NCI-H2107 (cell line): Measurements from ENCODE around the gene ATF4.
"Not testable (repeated sequence)": the region's sequence is repeated elsewhere in the genome, so short reads cannot be mapped to it uniquely, and the experiment has no call there.

Experiments used
- DNase-seq: peaks from one replicate; lab custom pipeline; 2025; lab: John Stamatoyannopoulos, UW

Gene ATF4

DNA sequence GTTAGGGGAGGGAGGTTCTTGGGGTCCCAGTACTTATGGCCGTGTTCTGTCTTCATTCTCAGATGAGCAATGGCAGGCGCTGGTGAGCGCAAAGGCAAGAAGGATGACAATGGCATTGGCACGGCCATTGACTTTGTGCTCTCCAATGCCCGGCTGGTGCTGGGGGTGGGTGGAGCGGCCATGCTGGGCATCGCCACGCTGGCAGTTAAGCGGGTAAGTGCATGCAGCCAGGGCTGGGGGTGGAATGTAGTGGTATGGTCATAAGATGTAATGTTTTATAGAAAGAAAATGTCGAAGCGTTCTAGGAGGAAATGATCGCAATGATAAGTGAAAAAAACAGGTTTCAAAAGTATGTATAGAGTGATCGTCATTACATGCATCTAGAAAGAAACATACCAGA, 9.1 kb upstream of the ATF4 start:
- no peak for DNase-seq

DNA sequence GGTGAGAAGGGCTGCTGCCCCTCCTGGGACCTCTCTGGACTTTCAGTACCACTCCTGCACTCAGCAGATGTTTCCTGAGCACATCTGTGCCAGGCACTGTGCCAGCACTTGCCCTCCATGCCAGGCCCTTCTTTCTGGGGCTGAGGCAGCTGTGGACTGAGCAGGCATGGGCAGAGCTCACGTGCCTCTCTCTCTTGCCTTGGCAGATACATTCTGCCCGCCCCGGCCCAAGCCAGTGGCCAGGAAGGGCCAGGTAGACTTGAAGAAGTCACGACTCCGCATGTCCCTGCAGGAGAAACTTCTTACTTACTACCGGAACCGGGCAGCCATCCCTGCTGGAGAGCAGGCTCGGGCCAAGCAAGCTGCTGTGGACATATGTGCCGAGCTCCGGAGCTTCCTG, 8.3 kb upstream of the ATF4 start:
- DNase-seq, result no peak

DNA sequence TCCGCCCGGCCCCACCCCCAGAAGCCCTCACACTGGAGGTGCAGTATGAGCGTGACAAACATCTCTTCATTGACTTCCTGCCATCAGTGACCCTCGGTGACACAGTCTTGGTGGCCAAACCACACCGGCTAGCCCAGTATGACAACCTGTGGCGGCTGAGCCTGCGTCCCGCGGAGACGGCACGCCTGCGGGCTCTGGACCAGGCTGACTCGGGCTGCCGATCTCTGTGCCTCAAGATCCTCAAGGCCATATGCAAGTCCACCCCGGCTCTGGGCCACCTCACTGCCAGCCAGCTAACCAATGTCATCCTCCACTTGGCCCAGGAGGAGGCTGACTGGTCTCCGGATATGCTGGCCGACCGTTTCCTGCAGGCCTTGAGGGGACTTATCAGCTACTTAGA, 6.6 kb upstream of the ATF4 start:
- DNase-seq, result no peak

DNA sequence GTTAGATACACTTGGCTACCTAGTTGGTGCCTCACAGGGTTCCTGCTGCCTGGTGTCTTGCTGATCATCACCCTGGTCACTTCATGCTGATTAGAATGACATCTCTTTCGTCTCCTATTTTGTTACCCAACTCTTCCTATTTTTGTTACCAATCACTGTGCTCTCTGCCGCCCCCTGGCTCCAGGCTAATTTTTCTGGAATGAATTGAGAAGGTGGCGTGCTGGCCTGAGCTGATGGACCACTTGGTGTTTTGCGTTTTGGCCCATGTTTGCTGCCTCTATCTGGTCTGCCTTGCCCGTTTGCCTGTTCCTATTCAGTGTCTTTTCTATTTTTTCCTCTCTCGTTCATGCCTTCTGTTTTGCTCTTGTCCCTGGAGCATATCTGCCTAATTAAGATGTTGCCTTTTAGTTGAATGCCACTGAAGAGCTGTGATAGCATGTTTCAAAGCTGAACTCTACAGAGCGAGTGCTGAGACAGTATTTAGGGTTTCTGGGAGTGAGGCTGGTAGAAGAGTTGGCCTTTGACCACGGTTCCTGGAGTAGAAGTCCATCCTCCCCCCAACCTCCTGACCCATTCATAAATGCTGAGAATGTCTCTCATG, 5.9 kb upstream of the ATF4 start:
- DNase-seq, result no peak

DNA sequence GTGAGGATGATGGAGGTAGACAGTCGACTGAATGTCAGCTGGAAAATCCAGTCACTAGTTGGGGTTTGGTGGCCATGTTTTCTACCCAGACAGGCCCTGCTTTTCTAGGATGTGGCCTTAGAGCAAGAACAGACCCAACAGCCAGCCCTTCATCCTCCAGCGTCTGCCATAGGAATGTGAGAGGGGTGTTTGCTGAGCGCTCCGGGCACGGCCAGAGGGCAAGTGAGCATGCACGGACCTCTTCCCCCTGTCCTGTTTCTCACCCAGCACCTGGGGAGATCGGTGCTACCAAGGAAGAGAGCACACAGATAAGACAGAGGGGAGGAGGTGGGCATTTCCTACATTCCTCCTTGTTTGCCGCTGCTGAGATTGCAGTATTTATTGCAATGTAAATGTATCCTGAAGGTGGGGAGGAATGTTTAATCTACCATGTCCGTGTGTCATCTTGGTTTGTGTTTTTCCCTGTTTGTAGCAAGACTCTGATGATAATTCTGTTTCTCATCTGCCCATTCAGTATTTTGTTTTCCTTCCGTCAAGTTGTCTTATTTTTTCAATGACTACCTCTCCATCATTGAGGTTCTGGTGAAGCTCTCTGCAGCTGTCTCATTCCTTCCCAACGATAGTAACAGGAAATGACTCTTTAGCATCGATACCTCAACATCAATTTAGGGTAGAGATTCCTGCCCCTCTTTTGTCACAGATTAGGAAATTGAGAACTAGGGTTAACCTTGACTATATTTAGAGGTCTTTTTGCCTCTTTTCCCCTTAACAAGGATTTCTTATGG, 4.9 kb upstream of the ATF4 start:
- DNase-seq, result no peak

DNA sequence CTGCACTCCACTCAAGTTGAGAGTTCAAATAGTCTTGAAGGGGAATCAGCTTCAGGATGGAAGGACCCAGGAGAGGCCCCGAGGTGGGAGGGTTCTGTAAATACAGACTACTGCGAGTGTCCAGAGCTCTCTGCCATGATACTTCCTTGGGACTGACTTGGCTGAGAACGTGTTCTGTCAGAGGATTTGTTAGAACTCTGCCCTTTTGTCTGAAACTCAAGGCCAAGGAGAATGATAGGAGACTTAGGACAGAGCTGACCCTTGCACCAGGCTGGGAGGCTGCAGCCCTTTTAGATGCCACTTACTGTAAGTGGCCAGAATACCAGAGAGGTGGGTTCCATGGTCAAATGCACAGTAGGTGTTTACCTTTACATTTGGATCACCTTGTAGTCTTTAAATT, 2.9 kb upstream of the ATF4 start:
- no peak for DNase-seq

DNA sequence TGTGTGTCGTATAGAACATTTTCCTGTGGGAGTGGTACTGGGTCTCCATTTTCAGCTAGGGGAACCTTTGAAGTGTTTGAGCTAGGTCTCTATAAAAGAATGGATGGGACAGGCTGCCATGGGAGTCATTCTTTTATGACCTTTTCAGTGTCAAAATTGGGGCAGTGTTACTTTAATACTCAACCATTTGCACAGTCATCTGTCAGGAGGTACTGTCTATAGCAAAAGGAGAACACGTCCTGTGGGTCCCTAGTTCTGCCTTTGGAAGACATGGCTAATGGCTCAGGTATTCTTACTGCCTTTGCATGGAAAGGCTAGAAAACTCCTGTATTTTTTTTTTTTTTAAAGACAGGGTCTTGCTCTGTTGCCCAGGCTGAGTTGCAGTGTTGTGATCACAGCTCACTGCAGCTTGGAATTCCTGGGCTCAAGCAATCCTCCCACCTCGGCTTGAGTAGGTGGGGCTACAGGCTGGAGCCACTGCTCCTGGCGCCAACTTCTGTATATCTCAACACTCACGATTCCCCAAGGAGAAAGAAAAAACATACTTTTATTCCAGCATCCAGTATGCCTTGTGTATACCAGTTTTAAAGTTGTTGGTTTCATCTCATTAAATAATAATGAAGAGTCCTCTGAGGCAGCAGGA, 2.1 kb upstream of the ATF4 start:
- no peak for DNase-seq

DNA sequence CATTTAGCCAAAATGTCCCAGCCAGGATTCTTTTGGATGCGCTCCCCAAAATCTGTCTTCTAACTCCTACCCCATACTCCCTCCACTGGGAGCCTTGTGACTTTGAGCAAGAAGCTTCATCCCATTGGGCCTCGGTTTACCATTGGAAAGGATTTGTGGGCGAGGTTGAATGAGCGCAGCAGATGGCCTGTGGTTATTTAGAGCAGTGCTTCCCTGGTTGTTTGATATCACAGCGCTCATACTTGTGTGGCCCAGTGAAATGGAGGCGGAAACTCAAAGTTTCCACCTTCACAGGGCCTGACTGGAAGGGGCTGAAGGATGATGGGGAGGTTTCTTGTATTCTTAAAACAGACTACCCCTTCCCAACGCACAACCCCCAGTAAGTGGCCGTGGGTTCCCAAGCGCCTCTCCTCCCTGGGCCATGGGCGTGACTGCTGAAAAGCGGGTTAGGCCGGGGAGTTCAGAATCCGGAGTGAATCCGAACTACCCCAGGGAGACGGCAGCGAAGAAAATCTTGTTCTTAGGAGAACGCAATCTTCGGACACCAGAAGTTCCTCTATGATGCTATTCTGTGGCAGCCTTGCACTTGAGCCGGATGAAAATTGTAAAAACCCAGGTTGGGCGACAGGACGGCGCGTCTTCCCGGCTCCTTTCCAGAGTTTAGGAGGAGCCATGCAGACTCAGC, 1.2 kb upstream of the ATF4 start:
- no peak for DNase-seq

DNA sequence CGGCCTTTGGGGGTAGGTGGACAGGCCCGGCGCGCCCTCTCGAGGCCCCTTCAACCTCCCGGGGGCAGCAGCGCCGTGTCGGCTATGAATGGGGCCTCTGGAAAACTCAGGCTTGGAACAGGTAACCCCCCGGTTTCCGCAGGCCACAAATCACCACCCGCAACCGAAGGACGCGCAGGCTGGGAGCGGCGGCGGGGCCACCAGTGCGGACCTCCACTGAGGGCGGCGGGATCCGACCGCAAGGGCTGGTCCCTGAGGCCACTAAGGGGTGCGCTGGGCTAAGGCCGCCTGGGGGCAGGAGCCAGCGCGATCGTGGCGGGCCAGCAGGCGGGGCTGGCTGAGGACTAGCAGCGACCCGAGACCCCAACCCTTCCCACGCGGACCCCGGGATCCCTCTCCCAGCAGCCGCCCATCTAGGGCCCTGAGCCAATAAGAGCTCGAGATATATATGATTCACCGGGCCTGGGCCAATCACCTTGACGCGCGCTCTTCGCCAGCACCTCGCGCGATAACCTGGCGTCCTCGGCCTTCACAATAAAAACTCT, 609 bp upstream of the ATF4 start:
- peak; percentile 83 for DNase-seq

DNA sequence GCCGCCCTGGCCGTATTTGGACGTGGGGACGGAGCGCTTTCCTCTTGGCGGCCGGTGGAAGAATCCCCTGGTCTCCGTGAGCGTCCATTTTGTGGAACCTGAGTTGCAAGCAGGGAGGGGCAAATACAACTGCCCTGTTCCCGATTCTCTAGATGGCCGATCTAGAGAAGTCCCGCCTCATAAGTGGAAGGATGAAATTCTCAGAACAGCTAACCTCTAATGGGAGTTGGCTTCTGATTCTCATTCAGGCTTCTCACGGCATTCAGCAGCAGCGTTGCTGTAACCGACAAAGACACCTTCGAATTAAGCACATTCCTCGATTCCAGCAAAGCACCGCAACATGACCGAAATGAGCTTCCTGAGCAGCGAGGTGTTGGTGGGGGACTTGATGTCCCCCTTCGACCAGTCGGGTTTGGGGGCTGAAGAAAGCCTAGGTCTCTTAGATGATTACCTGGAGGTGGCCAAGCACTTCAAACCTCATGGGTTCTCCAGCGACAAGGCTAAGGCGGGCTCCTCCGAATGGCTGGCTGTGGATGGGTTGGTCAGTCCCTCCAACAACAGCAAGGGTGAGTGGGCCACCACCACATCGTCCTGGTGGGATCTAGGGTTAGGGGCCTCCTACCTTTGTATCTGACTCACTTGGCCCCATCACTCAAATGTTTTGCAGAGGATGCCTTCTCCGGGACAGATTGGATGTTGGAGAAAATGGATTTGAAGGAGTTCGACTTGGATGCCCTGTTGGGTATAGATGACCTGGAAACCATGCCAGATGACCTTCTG, 934 bp downstream of the ATF4 start:
- not testable (repeated sequence) for DNase-seq

DNA sequence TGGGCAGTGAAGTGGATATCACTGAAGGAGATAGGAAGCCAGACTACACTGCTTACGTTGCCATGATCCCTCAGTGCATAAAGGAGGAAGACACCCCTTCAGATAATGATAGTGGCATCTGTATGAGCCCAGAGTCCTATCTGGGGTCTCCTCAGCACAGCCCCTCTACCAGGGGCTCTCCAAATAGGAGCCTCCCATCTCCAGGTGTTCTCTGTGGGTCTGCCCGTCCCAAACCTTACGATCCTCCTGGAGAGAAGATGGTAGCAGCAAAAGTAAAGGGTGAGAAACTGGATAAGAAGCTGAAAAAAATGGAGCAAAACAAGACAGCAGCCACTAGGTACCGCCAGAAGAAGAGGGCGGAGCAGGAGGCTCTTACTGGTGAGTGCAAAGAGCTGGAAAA, 1.7 kb downstream of the ATF4 start:
- not testable (repeated sequence) for DNase-seq

DNA sequence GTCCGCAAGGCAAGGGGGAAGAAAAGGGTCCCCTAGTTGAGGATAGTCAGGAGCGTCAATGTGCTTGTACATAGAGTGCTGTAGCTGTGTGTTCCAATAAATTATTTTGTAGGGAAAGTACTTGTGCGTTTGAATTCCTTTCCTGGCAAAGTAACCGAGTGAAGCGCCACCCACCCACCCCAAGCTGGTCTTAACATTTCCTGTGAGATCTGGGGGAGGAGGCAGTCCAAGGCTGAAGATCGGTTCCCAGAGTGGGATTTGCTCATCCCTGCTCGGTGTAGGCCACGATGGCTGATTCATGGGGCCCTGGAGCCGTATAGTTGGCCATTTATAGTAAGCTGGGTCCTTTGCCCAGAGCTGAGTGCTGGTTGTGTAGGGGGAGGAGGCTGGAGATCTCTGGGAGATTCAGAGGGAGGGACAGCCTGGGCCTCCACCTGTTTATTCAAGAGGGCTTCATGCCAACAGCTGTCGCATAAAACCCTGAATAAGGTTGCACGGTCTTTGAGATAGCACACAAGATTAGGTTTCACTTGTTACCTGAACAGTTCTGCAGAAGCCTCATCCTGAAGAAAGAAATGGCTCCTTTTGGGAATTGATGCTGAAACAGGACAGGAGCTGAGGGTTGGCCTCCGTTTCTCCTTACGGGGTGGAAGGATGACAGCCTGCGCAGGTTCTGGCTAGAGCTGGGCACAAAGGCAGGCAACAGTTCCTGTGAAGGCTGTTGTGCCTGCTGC, 2.4 kb downstream of the ATF4 start:
- no peak for DNase-seq

DNA sequence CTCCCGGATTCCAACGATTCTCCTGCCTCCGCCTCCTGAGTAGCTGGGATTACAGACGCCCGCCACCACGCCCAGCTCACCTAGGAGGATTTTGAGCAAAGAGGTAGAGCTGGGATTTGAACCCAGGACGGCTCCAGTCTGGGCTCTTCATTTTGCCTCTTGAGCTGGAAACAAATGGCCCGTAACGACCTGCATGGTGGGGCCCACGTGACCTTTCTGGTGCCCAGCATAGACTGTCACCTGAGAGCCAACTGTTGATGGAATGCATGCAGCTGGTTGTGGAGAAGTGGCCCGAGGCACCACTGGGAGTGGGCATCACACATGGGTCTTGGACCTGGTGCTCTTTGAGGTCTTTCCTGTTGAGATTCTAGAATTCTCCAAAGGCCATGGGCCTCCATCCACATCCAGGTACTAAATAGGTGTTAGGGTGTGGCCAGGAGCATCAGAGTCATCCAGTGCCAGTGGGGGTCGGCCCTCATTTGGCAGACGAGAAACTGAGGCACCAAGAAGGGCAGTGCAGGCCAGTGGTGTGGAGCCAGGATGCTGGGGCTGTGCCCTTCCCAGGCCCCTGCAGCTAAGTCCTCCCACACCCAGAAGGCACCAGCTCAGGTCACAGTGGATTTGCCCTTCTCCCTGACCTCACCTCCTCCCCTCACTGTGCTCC, 3.9 kb downstream of the ATF4 start:
- DNase-seq, result no peak

DNA sequence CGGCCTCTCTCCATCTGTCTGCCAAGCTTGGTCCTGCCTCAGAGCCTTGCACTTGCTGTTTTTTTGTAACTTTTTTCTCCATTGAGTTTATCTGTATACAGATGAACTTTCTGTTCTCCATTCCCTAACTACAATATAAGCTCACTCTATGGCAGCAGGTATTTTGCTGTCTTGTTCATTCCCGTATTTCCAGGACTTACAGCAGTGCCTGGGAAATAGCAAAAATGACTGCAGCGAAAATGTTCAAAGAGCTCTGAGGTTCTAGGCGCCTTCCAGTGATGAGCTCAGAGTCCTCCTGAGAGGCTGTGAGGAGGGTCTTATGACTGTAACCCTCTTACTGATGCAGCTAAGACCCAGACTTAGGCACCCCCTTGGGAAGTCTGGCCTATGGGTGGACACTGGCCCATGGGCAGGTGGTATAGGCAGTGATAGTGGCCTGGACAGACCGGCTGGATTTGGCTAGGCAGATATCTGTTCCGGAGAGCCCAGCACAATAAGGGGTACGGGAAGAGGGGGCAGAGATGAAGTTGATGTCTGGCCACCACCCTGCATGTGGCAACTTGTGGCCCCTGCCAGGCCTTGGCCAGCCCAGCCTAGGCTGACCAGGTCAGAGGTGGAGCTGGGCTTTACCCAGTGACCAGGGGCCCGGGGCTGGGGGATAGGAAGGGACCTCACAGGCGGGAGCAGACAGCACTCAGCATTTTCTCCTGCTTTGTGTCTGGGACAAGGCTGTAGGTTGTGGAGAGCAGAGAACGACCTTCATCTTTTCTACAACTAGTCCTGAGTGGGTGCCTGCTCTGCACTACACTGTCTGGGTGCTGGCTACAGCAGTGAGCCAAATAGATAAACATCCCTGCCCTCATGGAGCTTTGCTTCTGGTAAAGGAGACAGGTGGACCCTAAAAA, 4.6 kb downstream of the ATF4 start:
- DNase-seq, result no peak

DNA sequence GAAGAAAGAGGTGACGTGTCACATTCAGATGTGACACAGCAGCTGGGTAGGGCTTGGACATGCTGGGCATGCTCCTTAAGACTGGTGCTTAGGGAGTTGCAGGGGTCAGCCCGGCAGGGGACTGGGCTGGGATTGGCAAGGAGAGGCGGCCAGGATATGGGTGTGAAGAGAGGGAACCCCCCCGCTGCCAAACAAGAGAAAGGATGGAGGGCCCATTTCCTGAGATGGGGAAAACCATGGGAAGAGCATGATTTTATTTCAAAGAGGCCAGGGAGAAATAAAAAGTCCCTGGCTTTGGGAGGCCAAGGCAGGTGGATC, 5.3 kb downstream of the ATF4 start:
- DNase-seq, result no peak

DNA sequence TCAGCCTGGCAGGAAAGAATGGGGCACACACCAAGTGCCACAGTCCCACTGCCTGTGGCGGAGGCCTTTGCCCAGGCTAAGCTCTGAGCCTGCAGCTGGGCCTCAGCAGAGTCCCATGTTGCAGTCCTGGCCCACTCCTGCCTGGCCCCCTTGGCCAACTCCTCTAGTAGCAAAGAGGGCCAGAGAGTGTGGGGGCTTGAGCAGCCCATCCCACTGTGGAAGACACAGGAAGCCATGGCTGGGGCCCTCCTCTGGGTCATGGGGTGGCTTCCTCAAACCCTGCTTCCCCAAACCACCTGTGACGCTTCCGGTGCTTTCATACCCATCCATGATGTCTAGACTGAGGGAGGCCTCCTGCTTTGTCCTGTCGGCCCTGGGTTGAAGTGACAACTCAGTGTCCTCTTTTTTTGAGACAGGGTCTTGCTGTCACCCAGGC, 6.4 kb downstream of the ATF4 start:
- no peak for DNase-seq

DNA sequence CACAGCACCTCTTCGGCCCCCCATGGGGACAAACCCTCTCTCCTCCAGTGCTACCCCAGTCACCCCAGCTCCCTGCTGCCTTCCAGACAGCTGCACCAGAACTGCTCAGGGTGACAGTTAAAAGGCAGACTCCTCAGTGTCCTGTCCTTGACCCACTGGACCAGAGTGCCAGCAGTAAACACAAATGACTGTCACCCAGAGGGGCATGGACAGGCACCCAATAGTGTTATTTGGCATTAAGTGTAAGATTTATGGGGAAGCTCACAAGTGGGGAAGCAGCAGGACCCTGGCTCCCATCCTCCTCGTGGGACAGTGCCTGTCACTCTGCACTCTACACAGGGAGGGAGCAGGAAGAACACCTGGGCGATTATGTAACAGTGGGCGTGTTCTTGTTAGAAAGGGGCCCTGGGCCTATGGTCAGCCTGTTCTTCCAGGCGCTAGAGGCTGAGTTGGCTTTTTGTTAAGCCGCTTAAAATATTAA, 7.2 kb downstream of the ATF4 start:
- no peak for DNase-seq

DNA sequence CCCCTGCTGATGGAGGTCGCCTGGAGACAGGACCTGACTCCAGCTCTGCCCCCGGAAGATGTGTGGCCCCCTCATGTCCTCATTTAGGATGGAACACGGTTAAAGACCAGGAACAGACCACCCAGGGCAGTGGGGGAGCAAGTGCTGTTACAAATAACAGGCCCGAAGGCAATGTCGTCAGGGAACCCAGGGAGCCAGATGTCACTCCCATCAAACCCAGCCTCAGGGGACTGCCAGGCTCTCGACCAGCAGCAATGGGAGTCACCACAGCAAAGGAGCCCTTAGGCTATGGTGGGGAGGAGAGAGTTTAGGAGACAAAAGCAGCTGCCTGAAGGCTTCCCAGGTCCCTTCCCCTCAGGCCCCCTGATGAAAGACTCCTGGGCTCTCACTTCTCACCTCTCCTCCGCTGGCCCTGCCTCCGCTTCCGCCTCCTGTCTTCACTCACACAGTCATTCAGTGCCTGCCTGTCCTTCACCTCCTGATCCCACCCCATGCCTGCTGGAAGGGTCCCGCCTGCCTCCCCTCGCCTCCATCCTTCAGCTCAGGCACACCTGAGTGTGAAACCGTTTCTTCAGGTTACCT, 7.8 kb downstream of the ATF4 start:
- no peak for DNase-seq
